HepG2 (cell line): Measurements from ENCODE around the gene G6PD. TPM values are rescaled to one million over a fixed set of nuclear protein-coding genes. Genes with fewer than 3 reads are reported as not detected.
"Not testable (repeated sequence)": the region's sequence is repeated elsewhere in the genome, so short reads cannot be mapped to it uniquely, and the experiment has no call there.

ENCODE experiments used
- ATAC-seq: fragments of 200-7000 bp; cut with Tn5 transposase; 3 replicates; pipeline ENCODE4 v1.9.1; 2020; ENCODE audit warnings: mild to moderate bottlenecking, moderate library complexity
- BruUV-seq: library from RNA; stranded (reverse); fragments of 400-500 nt; replicated peaks from 2 replicates; lab custom pipeline; 2021; lab: Mats Ljungman, UMichigan
- CTCF ChIA-PET: fragments of 300-600 bp; formaldehyde crosslinking; extraction: SDS; loops from one replicate; lab custom pipeline; 2021; ENCODE audit warnings: low total read pairs, inconsistent platforms, low intra/inter-chr PET ratio; lab: Yijun Ruan, JAX
- POLR2A ChIA-PET: fragments of 350-600 bp; sonication (Branson Sonifier 250); formaldehyde crosslinking; loops from one replicate; lab custom pipeline; 2020; ENCODE audit warnings: antibody characterized with exemption, inconsistent platforms; lab: Yijun Ruan, JAX
- DNase-seq: peaks from one replicate; pipeline ENCODE4 v3.0.0-alpha.2; 2015; ENCODE audit warnings: low spot score
- FAIRE-seq: peaks from 3 replicates; lab custom pipeline; 2011; peaks lifted over from hg19 to GRCh38; lab: Jason Lieb, UNC
- H2AFZ ChIP-seq: one replicate; pipeline ENCODE4 v1.6.1; 2011; ENCODE audit warnings: low read length, inconsistent platforms
- H3K27ac ChIP-seq: fragments of 300-600 bp; 3 replicates; pipeline ENCODE4 v1.8.0; 2011; ENCODE audit warnings: mixed run types, mild to moderate bottlenecking, mixed read lengths, low read length, inconsistent platforms; ENCODE audit not compliant: insufficient read depth; ENCODE audit errors: extremely low read length
- H3K27me3 ChIP-seq, 2 experiments: fragments of 200-600 bp in 1 of 2; 2 replicates in 1 of 2; 3 replicates in 1 of 2; pipeline versions ENCODE4 v1.6.0 to v1.8.0; 2011; ENCODE audit warnings: low read length in 2 of 2, mild to moderate bottlenecking in 2 of 2, moderate library complexity in 2 of 2, inconsistent platforms in 1 of 2; ENCODE audit not compliant: insufficient read depth in 2 of 2, control insufficient read depth in 1 of 2
- H3K36me3 ChIP-seq, 2 experiments: fragments of 200-600 bp in 1 of 2; replicated peaks in 1 of 2; 2 replicates in 1 of 2; 3 replicates in 1 of 2; pipeline versions ENCODE4 v1.5.1 to v1.8.0; 2011; ENCODE audit warnings: low read length in 2 of 2, inconsistent platforms in 1 of 2; ENCODE audit not compliant: insufficient read depth in 2 of 2, control insufficient read depth in 1 of 2
- H3K4me1 ChIP-seq: 2 replicates; pipeline ENCODE4 v1.5.1; 2012; ENCODE audit warnings: low read length, inconsistent platforms; ENCODE audit not compliant: insufficient read depth
- H3K4me2 ChIP-seq: 2 replicates; pipeline ENCODE4 v1.6.0; 2011; ENCODE audit warnings: low read depth, low read length, inconsistent platforms
- H3K4me3 ChIP-seq, 3 experiments: fragments of 200-600 bp in 1 of 3; sonication (generic), shearing (Covaris generic) in 1 of 3; replicated peaks in 1 of 3; 2 replicates each; pipeline ENCODE4 v1.5.1; 2011 to 2016; ENCODE audit warnings: low read length in 3 of 3, inconsistent platforms in 2 of 3, low read depth in 2 of 3, mild to moderate bottlenecking in 2 of 3, control low read depth in 1 of 3, mixed read lengths in 1 of 3; ENCODE audit not compliant: insufficient read depth in 1 of 3
- H3K79me2 ChIP-seq: one replicate; pipeline ENCODE4 v1.6.1; 2011; ENCODE audit warnings: low read length, inconsistent platforms; ENCODE audit not compliant: insufficient read depth
- H3K9ac ChIP-seq: 2 replicates; pipeline ENCODE4 v1.6.0; 2011; ENCODE audit warnings: mild to moderate bottlenecking, low read depth, low read length, inconsistent platforms; ENCODE audit not compliant: insufficient read depth
- H3K9me3 ChIP-seq: 2 replicates; pipeline ENCODE4 v1.5.1; 2012; ENCODE audit warnings: mild to moderate bottlenecking, low read length
- H4K20me1 ChIP-seq: 2 replicates; pipeline ENCODE4 v1.6.0; 2011; ENCODE audit warnings: inconsistent platforms, mild to moderate bottlenecking, low read length, moderate library complexity; ENCODE audit not compliant: insufficient read depth
- WGBS: methylation state at CpG from one replicate; pipeline ENCODE4 v1.1.6; 2017; ENCODE audit warnings: low lambda C conversion rate; 5-methylcytosine and 5-hydroxymethylcytosine counted together
- in situ Hi-C: cut with HindIII; loops from 2 replicates; pipeline ENCODE4 v1.10.0; 2017; ENCODE audit warnings: low pct_unique_long_range_greater_than_20kb; ENCODE audit not compliant: extremely low pct_ligation_motif_present
- intact Hi-C: fragments of 100-400 bp; cut with micrococcal nuclease; formaldehyde crosslinking; loops from one replicate; pipeline ENCODE4 v1.10.0; 2022; ENCODE audit not compliant: unreplicated experiment
- polyA plus RNA-seq, 8 experiments: library from polyadenylated mRNA; depleted of rRNA in 3 of 8; stranded (reverse) in 7 of 8; unstranded in 1 of 8; fragments of >200 nt; fragmentation: Illumina TruSeq in 4 of 8; extraction: Trizol in 4 of 8; gene quantifications; 2 replicates each; pipeline versions ENCODE4 v1.2.1 to v1.2.3, GENCODE V29; 2011 to 2016; ENCODE audit warnings: low read depth in 4 of 8, missing spikeins in 1 of 8, mixed read lengths in 1 of 8; ENCODE audit not compliant: insufficient read depth in 1 of 8
- total RNA-seq, 5 experiments: library from RNA; depleted of rRNA; stranded (reverse); fragments of >200 nt; fragmentation: Illumina TruSeq; extraction: Trizol; gene quantifications; 2 replicates each; pipeline ENCODE4 v1.2.3, GENCODE V29; 2016; ENCODE audit warnings: low read depth in 1 of 5

G6PD gene
- total and polyA plus RNA-seq, 2 of the 13 experiments (the other 11 are each of a cell fraction or from before 2014, with no cell fraction given): 18.8 to 28.8 TPM

GRCh38 chrX:154573061-154573460 is 26.4 kb upstream of the G6PD start:
- POLR2A ChIA-PET, H2AFZ ChIP-seq, DNase-seq, H3K79me2 ChIP-seq, intact Hi-C loops, H3K4me3 ChIP-seq, H3K27me3 ChIP-seq, H3K4me1 ChIP-seq, H4K20me1 ChIP-seq, in situ Hi-C loops, FAIRE-seq, ATAC-seq, H3K9ac ChIP-seq, H3K9me3 ChIP-seq, H3K4me2 ChIP-seq, H3K36me3 ChIP-seq, CTCF ChIA-PET, H3K27ac ChIP-seq, BruUV-seq: not testable (repeated sequence)
- no CpG with 5 or more reads among the region's 10 CpGs for WGBS

- in situ Hi-C loops, H3K4me1 ChIP-seq, H3K36me3 ChIP-seq, BruUV-seq, H2AFZ ChIP-seq, H3K27ac ChIP-seq, CTCF ChIA-PET, H3K9ac ChIP-seq, POLR2A ChIA-PET, H3K4me2 ChIP-seq, H4K20me1 ChIP-seq, DNase-seq, H3K4me3 ChIP-seq, H3K79me2 ChIP-seq, H3K9me3 ChIP-seq, H3K27me3 ChIP-seq, intact Hi-C loops: not testable (repeated sequence)
- no CpG with 5 or more reads among the region's 11 CpGs for WGBS
- FAIRE-seq (peak; percentile 72), ATAC-seq (peak; percentile 30; the same call in 2 of the 3 replicates)
These were observed 23.7 kb upstream of the G6PD start for GRCh38 chrX:154570361-154570760.

GRCh38 chrX:154562295-154562694 is 15.6 kb upstream of the G6PD start:
- H3K4me1 ChIP-seq, H3K36me3 ChIP-seq, DNase-seq, in situ Hi-C loops, ATAC-seq, H3K79me2 ChIP-seq, H3K27me3 ChIP-seq, H3K4me2 ChIP-seq, H2AFZ ChIP-seq, H4K20me1 ChIP-seq, intact Hi-C loops, H3K9ac ChIP-seq, H3K9me3 ChIP-seq, H3K4me3 ChIP-seq, POLR2A ChIA-PET, FAIRE-seq, CTCF ChIA-PET, H3K27ac ChIP-seq: not testable (repeated sequence)
- no CpG with 5 or more reads among the region's 10 CpGs for WGBS
- BruUV-seq: TSS peak; percentile 47

GRCh38 chrX:154560326-154560725 is 13.7 kb upstream of the G6PD start:
- H3K4me2 ChIP-seq, H3K9me3 ChIP-seq, FAIRE-seq, H3K36me3 ChIP-seq, H3K27ac ChIP-seq, intact Hi-C loops, H3K4me1 ChIP-seq, ATAC-seq, H3K4me3 ChIP-seq, H3K79me2 ChIP-seq, in situ Hi-C loops, POLR2A ChIA-PET, BruUV-seq, H3K9ac ChIP-seq, H2AFZ ChIP-seq, H4K20me1 ChIP-seq, DNase-seq, CTCF ChIA-PET, H3K27me3 ChIP-seq: not testable (repeated sequence)
- WGBS: 66% methylated on average over 6 of the region's 31 CpGs
